Kidney (tissue), 14 donors: Measurements from ENCODE around the gene TBC1D1. TPM values are rescaled to one million over a fixed set of nuclear protein-coding genes. Genes with fewer than 3 reads are reported as not detected.

ENCODE experiments used
- DNase-seq, 5 donors: peaks; one replicate each; pipeline ENCODE4 v3.0.0-alpha.2; 2013 to 2020
- FAIRE-seq: peaks from 2 replicates; lab custom pipeline; 2012; peaks lifted over from hg19 to GRCh38; lab: Jason Lieb, UNC
- H3K27ac ChIP-seq, 2 donors: one replicate each; pipeline ENCODE4 v1.7.0; 2013; ENCODE audit warnings: low read depth in 2 of 2, low read length in 2 of 2, inconsistent platforms in 1 of 2
- H3K27me3 ChIP-seq: one replicate; pipeline ENCODE4 v1.7.1; 2013; ENCODE audit warnings: low read length, inconsistent platforms; ENCODE audit not compliant: control insufficient read depth, insufficient read depth
- H3K36me3 ChIP-seq, 3 donors: one replicate each; pipeline versions ENCODE4 v1.7.0 to v1.7.1; 2013; ENCODE audit warnings: low read length in 3 of 3, control low read depth in 1 of 3, inconsistent platforms in 1 of 3; ENCODE audit not compliant: insufficient read depth in 3 of 3, control insufficient read depth in 2 of 3
- H3K4me1 ChIP-seq, 3 donors: one replicate each; pipeline versions ENCODE4 v1.7.0 to v1.7.1; 2013; ENCODE audit warnings: low read length in 3 of 3, inconsistent platforms in 1 of 3, low read depth in 1 of 3; ENCODE audit not compliant: control insufficient read depth in 2 of 3, insufficient read depth in 2 of 3
- H3K4me3 ChIP-seq, 3 donors: one replicate each; pipeline versions ENCODE4 v1.7.0 to v1.8.1; 2013; ENCODE audit warnings: low read length in 3 of 3, control low read depth in 1 of 3, inconsistent platforms in 1 of 3
- H3K9ac ChIP-seq, 3 donors: one replicate each; pipeline versions ENCODE4 v1.7.0 to v1.7.1; 2013; ENCODE audit warnings: low read length in 3 of 3, control low read depth in 1 of 3, inconsistent platforms in 1 of 3
- H3K9me3 ChIP-seq, 3 donors: one replicate each; pipeline versions ENCODE4 v1.7.0 to v1.7.1; 2013; ENCODE audit warnings: low read length in 3 of 3, control low read depth in 1 of 3, inconsistent platforms in 1 of 3; ENCODE audit not compliant: control insufficient read depth in 2 of 3, insufficient read depth in 1 of 3
- CTCF ChIP-seq: IDR thresholded peaks from 3 replicates; pipeline ENCODE4 v1.5.1; 2012; ENCODE audit warnings: mild to moderate bottlenecking, moderate library complexity, borderline replicate concordance; ENCODE audit not compliant: insufficient read depth; ENCODE audit errors: extremely low read depth
- intact Hi-C: fragments of 100-400 bp; cut with DNase I; formaldehyde crosslinking; loops from one replicate; pipeline ENCODE4 v1.11.1; 2022
- polyA plus RNA-seq: library from polyadenylated mRNA; stranded (reverse); fragments of 350-450 nt; fragmentation: Illumina TruSeq; extraction: RNeasy Lipid Tissue Mini Kit (QIAGEN cat#74804); gene quantifications from one replicate; pipeline ENCODE4 v1.2.3, GENCODE V29; 2014; ENCODE audit warnings: low read depth, low replicate concordance; ENCODE audit not compliant: insufficient read depth
- total RNA-seq: library from RNA; stranded (reverse); fragmentation: NEBNext Ultra II Directional; extraction: Animal tissue kit (Norgen Biotek cat#: 25700); gene quantifications from one replicate; pipeline ENCODE4 v1.2.1, GENCODE V29; 2021
- donor health status: control.
- donor health status: control.
- donor health status: control.
- donor health status: control.
- donor health status: control.
- donor health status: DM: yes; HTN: yes; CAD: no.
- donor health status: Normal renal cell carcinoma (clear cell type).

The TBC1D1 gene
- total and polyA plus RNA-seq, 2 donors from 2014 or later: 170 to 182 TPM

- no peak for TF ChIP-seq CTCF
- intact Hi-C loops: no loop called here
- H3K9me3 ChIP-seq: no peaks in the 10 kb centered on the region
- H3K4me1 ChIP-seq: peaks cover 0 to 5% (median 2%) of the 10 kb centered on the region in 3 donors
- no peaks in the 10 kb centered on the region for H3K27me3 ChIP-seq
- no peak overlapping the region for H3K4me3 ChIP-seq
- peaks cover 0 to 8% (median 8%) of the 10 kb centered on the region in 3 donors for H3K36me3 ChIP-seq
- DNase-seq (no peak), FAIRE-seq (no peak)
- no peak overlapping the region for H3K9ac ChIP-seq
- no peak overlapping the region for H3K27ac ChIP-seq
Measured at GRCh38 chr4:38088321-38088720, 197.4 kb downstream of the TBC1D1 start.

- Histone ChIP-seq H3K9ac (no peak overlapping the region), H3K9me3 (no peaks in the 10 kb centered on the region), H3K4me3 (no peak overlapping the region), H3K27ac (no peak overlapping the region), H3K36me3 (peaks cover 0 to 11% (median 8%) of the 10 kb centered on the region in 3 donors), H3K4me1 (peaks cover 0 to 2% (median under 1%) of the 10 kb centered on the region in 3 donors), H3K27me3 (no peaks in the 10 kb centered on the region)
- intact Hi-C loops: no loop called here
- FAIRE-seq (no peak), DNase-seq (no peak)
- no peak for TF ChIP-seq CTCF
Measured at GRCh38 chr4:38089961-38090360, 199.1 kb downstream of the TBC1D1 start.

- TF ChIP-seq CTCF: no peak
- Histone ChIP-seq H3K36me3 (peaks cover 0 to 11% (median 8%) of the 10 kb centered on the region in 3 donors), H3K9me3 (no peaks in the 10 kb centered on the region), H3K27me3 (no peaks in the 10 kb centered on the region), H3K4me3 (no peak overlapping the region), H3K9ac (no peak overlapping the region), H3K27ac (no peak overlapping the region), H3K4me1 (peaks cover 0 to 2% (median 0%) of the 10 kb centered on the region in 3 donors)
- intact Hi-C loops: no loop called here
- no peak for DNase-seq
- FAIRE-seq: no peak
Measured at GRCh38 chr4:38090455-38091246, 199.8 kb downstream of the TBC1D1 start.
